Amygdala (tissue), 56 donors: ENCODE measurements around the gene C1orf198.

ENCODE experiments used
- DNase-seq, 56 donors: peaks; one replicate each; lab custom pipeline; 2025; lab: John Stamatoyannopoulos, UW

The C1orf198 gene

GRCh38 chr1:230818901-230819300 is 49.4 kb downstream of the C1orf198 start:
- DNase-seq = no peak

DNA sequence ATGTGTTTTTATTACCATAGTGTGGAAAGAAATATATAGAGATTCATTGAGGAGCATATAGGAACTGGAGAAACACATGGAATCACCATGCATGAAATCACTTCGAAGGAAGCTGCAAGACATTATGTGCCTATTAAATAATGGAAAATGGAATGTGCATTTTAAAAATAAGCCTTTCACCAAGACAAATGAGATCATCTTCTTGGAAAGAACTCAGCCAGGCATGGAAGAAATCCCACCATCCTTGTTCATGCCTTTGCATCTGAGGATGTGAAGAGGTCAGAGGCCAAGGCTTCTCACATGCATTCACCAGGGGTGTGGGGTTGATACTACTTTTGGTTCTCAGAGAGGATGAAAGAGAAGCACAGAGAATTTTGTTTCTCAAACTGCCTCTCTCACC is 50.0 kb downstream of the C1orf198 start:
- no peak for DNase-seq

DNA sequence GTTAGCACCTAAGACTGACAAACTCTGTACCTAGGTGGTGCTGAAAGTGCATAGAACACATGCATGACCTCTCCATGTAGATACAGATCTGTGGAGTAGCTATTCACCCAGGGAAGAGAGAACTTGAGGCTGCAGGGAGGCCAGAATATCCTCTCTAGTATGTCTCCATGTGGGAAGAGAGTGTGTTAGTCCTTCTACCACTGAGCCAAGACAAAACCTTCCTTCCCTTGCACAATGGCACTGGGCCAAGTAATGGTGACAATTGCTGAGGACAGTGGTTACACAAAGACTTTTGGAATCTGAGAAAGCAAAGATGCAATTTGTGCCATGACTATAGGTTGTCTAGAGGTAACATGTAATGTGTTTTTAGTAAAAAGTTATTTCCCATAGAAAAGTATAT is 52.3 kb downstream of the C1orf198 start:
- DNase-seq = no peak

DNA sequence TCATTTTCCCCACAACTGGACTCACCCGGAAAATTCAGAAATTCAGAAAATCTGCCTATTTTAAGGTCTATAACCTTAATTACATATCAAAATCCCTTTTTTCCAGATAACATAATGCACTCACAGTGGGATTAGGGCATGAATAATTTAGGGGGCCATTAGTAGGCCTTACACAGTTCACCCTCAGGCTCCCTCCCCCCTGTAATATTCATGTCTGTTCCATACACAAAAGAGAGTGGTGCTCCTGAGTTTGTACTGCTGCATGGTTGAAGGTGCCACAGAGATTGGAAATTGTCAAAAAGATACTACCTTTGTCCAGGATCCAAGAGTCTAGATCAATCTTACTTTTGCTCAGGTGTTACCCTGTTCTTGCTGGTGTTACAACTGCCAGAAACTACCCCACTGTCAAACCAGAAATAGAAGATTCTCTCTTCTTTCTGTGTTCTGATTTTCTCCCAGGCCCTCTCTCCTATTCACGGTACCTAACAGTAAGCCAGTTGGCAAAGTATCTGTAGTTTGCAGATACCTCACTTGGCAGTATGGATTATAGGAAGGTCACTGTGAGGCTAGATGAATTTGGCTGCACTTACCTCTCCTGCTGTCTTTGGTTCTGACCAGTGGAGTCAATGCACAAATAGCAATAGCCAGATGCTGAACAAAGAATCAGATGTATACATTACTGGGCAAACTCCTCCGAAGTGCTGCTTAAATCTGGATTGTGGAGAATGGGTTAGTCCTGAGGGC is 53.2 kb downstream of the C1orf198 start:
- DNase-seq = no peak

- no peak for DNase-seq
Measured at GRCh38 chr1:230812568-230812967, 55.8 kb downstream of the C1orf198 start.

DNA sequence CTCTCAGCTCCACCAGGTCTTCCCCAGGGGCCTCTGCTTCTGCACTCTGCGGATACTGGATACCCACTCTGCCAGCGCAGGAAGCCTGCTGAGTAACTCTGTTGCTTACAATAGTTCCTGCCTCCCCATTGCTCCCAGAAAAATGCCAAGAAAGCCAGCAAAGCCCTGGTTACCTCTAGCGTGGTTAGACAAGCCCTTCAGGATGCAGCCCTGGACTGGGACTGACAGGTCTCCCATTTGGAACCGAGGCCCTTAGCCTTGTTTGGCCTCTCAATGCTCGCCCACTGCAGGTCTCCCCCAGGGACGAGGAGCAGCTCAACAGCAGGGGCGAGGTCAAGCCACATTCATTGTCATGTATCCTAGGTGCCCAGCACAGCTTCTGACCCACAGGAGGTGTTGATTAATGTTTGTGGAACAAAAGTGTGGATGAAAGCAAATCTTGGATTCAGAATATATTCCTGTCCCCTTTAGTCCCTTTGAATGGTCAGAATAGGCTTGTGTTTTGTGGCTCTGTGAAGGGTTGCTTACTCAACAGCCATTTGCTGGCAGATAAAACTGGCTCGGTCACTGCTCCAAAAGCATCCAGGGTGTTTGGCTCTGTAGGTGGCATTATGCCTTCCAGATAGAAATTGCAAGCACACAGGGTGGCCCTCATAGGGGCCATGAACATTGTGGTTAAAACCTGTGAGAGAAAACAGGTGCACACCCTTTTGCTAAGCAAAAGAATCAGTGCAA is 58.9 kb downstream of the C1orf198 start:
- peak in 15 of 56 donors; percentile 30 to 75 (median 57) for DNase-seq

- peak in 5 of 56 donors; percentile 51 to 73 (median 61) for DNase-seq
Measured at GRCh38 chr1:230808281-230808872, 59.9 kb downstream of the C1orf198 start.

- peak in 38 of 56 donors; percentile 20 to 86 (median 58) for DNase-seq
Measured at GRCh38 chr1:230807561-230808280, 60.6 kb downstream of the C1orf198 start.

DNA sequence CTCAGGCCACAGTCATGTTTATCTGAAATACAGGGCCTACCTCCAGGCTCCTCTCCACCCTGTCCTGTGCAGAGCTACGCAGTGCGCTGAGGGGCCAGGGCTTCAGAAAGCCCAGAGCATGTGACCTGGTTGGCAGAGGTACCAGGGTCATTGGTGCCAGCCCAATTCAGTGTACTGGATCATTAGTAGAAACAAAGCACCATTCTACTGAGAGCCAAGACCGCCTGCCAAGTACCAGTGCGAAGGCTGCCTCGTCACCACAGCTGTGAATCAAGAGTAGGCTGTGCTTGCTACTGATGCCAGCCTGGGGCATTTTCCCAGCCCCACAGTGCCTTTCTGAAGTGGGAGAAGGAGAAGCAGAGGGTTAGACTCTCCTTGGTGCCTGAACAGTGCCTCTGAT is 61.3 kb downstream of the C1orf198 start:
- DNase-seq = peak in 55 of 56 donors; percentile 67 to 99 (median 94)

DNA sequence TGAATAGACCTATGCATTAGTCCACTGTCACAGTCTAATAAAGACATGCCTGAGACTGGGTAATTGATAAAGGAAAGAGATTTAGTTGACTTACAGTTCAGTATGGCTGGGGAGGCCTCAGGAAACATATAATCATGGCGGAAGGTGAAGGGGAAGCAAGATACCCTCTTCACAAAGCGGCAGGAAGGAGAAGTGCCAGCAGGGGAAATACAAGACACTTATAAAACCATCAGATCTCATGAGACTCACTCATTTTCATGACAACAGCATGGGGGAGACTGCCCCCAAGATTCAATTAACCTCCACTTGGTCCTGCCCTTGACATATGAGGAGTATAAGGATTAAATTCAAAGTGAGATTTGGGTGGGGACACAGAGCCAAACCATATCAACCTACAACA is 61.8 kb downstream of the C1orf198 start:
- DNase-seq = peak in 1 of 56 donors; percentile 66

DNA sequence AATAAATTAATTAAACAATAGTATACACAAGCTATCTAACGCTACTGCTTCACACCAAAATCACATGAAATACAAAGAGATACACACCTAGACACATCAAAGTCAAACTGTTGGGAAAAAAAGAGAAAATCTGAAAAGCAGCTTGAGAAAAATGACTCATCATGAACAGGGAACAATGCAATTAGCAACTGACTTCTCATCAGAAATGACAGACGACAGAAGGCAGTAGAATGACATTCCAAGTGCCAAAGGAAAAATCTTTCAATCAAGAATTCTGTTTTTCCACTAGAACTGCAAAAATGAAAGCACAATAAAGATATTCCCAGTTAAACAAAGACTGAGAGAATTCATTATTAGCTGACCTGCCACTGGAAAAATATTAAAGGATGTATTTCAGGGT is 63.9 kb downstream of the C1orf198 start:
- no peak for DNase-seq

DNA sequence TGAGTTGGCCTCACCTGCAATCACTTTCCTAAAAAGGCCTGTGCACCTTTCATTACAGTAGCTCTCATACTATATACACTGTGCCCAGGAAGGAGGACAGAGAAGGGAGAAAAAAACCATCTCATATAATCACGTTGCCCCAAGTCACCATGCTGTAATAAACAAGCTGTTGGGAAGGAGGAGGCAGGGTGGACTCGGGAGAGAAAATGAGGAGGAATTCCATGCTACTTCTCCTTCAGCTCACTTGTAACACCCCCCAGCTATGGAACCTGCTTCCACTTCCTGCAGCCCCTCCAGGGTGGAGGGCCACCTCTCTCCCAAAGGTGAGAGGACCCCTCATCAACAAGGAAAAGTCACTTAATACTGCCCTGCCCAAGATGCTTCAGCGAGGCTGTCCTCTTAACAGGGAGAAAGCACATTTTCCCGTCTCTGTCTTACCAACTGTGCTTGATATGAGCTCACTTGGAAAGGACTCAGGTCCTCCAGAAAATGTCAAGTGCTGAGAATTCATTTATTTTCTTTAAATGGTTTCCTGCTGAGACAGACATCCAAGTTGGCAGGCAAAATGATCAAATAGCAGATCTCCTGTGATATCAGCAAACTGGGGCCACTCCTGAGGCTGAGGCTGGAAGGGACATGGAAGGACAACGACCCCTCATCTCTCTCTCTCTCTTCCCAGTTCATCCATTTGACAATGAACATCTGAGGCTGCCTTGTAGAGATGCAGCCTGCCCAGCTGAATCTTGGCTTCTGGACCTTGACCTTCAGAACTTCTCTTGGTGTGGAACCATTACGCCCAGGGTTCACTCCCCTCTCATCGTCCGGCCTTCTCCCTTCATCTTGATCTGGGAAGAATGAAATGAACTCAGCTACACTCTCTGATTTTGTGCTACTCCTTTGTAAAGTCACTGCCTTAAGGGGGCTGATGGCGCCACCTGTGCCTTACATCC is 67.2 kb downstream of the C1orf198 start:
- DNase-seq = no peak

DNA sequence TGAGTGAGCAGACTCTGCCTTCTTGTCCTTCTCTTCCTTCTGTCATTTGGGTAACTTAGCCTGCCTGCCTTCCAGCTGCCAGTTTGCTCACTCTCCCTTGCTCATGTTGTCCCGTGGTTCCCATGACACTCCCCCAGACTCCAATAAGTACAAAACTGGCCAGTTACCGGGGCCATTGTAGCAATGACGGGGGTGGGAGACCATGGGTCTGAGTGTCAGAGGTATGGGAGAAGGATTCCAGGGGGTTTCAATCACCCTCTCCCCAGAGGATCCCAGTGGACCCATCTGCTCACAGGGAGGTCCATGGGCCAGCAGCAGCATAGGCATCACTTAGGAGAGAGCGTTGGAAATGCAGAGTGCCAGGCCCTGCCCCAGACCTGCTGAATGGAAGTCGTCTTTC is 69.8 kb downstream of the C1orf198 start:
- no peak for DNase-seq

DNA sequence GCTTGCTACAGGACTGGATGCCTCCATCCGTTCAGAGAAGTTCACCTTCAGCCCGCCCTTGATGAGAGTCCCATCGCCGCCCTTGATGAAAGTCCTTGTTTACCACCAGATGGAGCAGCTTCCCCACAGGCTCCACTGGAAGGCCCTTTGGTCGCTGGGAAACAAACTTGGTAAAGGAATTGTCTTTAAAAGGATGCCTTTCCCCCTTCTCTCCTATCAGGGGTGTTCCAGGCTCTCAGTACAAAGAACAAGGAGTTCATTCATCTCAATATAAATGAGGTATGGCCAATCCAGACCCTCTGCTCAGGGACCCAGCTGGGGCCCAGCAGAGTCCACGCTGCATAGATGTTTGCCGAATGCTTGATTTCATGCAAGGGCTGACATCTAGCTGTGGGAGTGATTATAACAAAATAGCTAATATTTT is 70.4 kb downstream of the C1orf198 start:
- DNase-seq = peak in 50 of 56 donors; percentile 12 to 86 (median 58)

DNA sequence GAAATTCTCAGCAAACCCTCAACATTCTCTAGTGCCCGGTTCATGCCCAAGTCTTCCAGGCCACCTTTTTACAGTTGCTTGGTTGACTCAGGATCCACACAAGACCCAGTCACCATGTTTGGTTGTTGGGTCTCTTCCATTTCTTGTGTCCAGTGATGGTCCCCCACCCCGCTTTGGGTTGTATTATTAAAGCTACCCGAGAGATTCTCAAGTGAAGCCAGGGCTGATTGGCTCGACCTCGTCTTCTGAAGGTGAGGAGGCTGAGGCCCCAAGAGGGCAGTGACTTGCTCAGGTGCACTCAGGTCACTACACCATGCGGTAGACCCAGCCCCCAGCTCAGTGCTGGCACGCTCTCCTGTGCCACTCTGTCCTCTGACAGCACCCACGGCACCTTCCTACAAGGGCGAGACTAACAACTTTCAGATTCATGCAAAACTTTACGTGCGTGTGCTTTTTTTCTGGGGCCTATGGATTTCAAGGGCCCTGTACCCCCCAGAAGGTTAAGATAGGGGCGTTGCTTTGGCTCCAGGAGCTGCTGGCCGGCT is 70.9 kb downstream of the C1orf198 start:
- DNase-seq = no peak

DNA sequence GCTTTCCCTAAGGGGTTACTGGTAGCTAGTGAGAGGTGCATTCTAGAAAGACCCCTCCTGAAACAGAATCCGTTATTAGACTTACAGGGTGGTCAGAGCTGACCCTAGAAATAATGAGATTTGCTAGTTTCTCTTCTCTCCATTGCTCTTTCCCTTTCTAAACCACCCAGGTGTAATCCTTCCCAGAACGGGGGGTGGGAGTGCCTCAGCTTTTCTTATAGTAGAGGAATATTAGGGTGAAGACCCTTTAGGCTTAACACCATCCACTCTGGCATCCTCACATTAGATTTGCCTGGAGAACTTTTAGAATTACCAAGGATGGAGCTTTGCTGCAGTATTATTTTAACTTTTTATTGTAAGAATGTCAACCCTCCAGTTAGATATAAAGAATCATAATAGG is 71.7 kb downstream of the C1orf198 start:
- no peak for DNase-seq

GRCh38 chr1:230794871-230795605 is 73.3 kb downstream of the C1orf198 start:
- no peak for DNase-seq

GRCh38 chr1:230794431-230794830 is 73.9 kb downstream of the C1orf198 start:
- DNase-seq = peak in 7 of 56 donors; percentile 2 to 50 (median 17)

GRCh38 chr1:230793463-230793745 is 74.9 kb downstream of the C1orf198 start:
- no peak for DNase-seq
